ENCODE data around the gene ZIC5.

DNA sequence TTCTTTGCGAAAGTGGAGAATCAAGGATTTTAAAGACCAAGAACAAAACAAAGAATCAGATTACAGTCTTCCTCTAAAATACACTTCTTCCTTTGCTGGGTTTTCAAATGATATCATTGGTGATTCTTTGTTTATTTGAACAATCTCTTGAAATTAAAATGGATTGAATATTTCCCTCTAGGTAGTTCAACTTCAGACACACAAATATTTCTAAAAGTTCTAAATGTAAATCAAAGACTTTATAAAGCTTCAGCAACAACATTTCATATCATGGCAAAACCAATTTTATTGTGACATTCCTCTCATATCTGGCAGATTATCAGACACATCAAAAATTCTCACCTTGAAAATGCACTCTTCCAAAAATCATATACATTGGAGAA is 23.1 kb upstream of the ZIC5 start:
- TF ChIP-seq, protein P1, sequence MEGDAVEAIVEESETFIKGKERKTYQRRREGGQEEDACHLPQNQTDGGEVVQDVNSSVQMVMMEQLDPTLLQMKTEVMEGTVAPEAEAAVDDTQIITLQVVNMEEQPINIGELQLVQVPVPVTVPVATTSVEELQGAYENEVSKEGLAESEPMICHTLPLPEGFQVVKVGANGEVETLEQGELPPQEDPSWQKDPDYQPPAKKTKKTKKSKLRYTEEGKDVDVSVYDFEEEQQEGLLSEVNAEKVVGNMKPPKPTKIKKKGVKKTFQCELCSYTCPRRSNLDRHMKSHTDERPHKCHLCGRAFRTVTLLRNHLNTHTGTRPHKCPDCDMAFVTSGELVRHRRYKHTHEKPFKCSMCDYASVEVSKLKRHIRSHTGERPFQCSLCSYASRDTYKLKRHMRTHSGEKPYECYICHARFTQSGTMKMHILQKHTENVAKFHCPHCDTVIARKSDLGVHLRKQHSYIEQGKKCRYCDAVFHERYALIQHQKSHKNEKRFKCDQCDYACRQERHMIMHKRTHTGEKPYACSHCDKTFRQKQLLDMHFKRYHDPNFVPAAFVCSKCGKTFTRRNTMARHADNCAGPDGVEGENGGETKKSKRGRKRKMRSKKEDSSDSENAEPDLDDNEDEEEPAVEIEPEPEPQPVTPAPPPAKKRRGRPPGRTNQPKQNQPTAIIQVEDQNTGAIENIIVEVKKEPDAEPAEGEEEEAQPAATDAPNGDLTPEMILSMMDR (IDR thresholded peaks at IDR 0.05), result no peak
- TF ChIP-seq POLR2A (IDR thresholded peaks at IDR 0.05), result no peak

Measured in uterus (tissue), 2 donors.